Lung (tissue), 12 donors: ENCODE data around the gene POLR1D. TPM values are rescaled to one million over a fixed set of nuclear protein-coding genes. Genes with fewer than 3 reads are reported as not detected.

Experiments
- ATAC-seq: fragments of 200-7000 bp; cut with Tn5 transposase; one replicate; pipeline ENCODE4 v1.9.1; 2020; ENCODE audit warnings: moderate number of reproducible peaks; ENCODE audit not compliant: insufficient read depth, low FRiP score
- DNase-seq, 3 donors: peaks; one replicate each; pipeline ENCODE4 v3.0.0-alpha.2; 2013 to 2017
- H3K27ac ChIP-seq, 2 donors: one replicate each; pipeline ENCODE4 v1.5.1; 2013; ENCODE audit warnings: mild to moderate bottlenecking in 2 of 2, moderate library complexity in 2 of 2, control low read depth in 1 of 2, inconsistent platforms in 1 of 2, low read depth in 1 of 2, low read length in 1 of 2
- H3K27me3 ChIP-seq, 3 donors: one replicate each; pipeline ENCODE4 v1.5.1; 2013; ENCODE audit warnings: low read length in 2 of 3; ENCODE audit not compliant: control insufficient read depth in 3 of 3, insufficient read depth in 3 of 3
- H3K36me3 ChIP-seq, 4 donors: one replicate each; pipeline ENCODE4 v1.5.1; 2013; ENCODE audit warnings: low read length in 4 of 4, mild to moderate bottlenecking in 1 of 4, moderate library complexity in 1 of 4; ENCODE audit not compliant: control insufficient read depth in 4 of 4, insufficient read depth in 4 of 4
- H3K4me1 ChIP-seq, 5 donors: one replicate each; pipeline ENCODE4 v1.5.1; 2013; ENCODE audit warnings: low read length in 5 of 5, mild to moderate bottlenecking in 2 of 5, moderate library complexity in 1 of 5; ENCODE audit not compliant: control insufficient read depth in 5 of 5, insufficient read depth in 5 of 5
- H3K4me3 ChIP-seq: one replicate; pipeline ENCODE4 v1.5.1; 2013; ENCODE audit warnings: mild to moderate bottlenecking, control low read depth, moderate library complexity
- H3K9ac ChIP-seq, 2 donors: one replicate each; pipeline ENCODE4 v1.5.1; 2013; ENCODE audit warnings: low read length in 2 of 2, control low read depth in 1 of 2; ENCODE audit not compliant: insufficient read depth in 1 of 2
- H3K9me3 ChIP-seq, 4 donors: one replicate each; pipeline ENCODE4 v1.5.1; 2013; ENCODE audit warnings: low read length in 3 of 4, mild to moderate bottlenecking in 1 of 4, moderate library complexity in 1 of 4; ENCODE audit not compliant: control insufficient read depth in 4 of 4, insufficient read depth in 3 of 4
- WGBS, 2 donors: extraction: QIAGEN DNeasy Blood & Tissue Kit; methylation state at CpG; one replicate each; pipeline ENCODE4 v1.1.7; 2013; 5-methylcytosine and 5-hydroxymethylcytosine counted together
- polyA plus RNA-seq, 2 donors: library from polyadenylated mRNA; stranded (reverse); fragments of 200-250 nt; gene quantifications; one replicate each; pipeline ENCODE4 v1.2.1, GENCODE V29; 2013
- total RNA-seq, 2 donors: library from RNA; depleted of rRNA in 1 of 2; stranded (reverse); fragments of >200 nt in 1 of 2; gene quantifications; one replicate each; pipeline ENCODE4 v1.2.1, GENCODE V29; 2014 to 2021
- TF ChIP-seq, protein P1 (sequence below): IDR thresholded peaks from 2 replicates; pipeline ENCODE4 v1.5.1; 2012; ENCODE audit warnings: mild to moderate bottlenecking; ENCODE audit errors: control extremely low read depth, extremely low read depth
- donor health status: control.
- donor health status: control.
- donor health status: Bipolar disorder and iron deficiency.
- donor health status: healthy.
- donor health status: DM: yes; HTN: yes; CAD: no.

POLR1D gene
- total and polyA plus RNA-seq, 4 donors = 93.8 to 132 (median 104) TPM

GRCh38 chr13:27631156-27631555, 9.5 kb downstream of the POLR1D start:
- no peak overlapping the region for H3K4me3 ChIP-seq
- TF ChIP-seq, protein P1, sequence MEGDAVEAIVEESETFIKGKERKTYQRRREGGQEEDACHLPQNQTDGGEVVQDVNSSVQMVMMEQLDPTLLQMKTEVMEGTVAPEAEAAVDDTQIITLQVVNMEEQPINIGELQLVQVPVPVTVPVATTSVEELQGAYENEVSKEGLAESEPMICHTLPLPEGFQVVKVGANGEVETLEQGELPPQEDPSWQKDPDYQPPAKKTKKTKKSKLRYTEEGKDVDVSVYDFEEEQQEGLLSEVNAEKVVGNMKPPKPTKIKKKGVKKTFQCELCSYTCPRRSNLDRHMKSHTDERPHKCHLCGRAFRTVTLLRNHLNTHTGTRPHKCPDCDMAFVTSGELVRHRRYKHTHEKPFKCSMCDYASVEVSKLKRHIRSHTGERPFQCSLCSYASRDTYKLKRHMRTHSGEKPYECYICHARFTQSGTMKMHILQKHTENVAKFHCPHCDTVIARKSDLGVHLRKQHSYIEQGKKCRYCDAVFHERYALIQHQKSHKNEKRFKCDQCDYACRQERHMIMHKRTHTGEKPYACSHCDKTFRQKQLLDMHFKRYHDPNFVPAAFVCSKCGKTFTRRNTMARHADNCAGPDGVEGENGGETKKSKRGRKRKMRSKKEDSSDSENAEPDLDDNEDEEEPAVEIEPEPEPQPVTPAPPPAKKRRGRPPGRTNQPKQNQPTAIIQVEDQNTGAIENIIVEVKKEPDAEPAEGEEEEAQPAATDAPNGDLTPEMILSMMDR = no peak
- DNase-seq = no peak
- no peak overlapping the region for H3K27ac ChIP-seq
- no peaks in the 10 kb centered on the region for H3K27me3 ChIP-seq
- H3K9ac ChIP-seq = no peak overlapping the region
- no peaks in the 10 kb centered on the region for H3K9me3 ChIP-seq
- H3K4me1 ChIP-seq = peaks cover 0 to 10% (median 0%) of the 10 kb centered on the region in 5 donors
- no peak for ATAC-seq
- 84 to 93% methylated on average over 4 of the region's 4 CpGs for WGBS, 2 donors
- peaks cover 3 to 7% (median 5%) of the 10 kb centered on the region in 4 donors for H3K36me3 ChIP-seq

GRCh38 chr13:27631665-27632064, 10.0 kb downstream of the POLR1D start:
- H3K4me1 ChIP-seq = peaks cover 0 to 12% (median 4%) of the 10 kb centered on the region in 5 donors
- no peak overlapping the region for H3K4me3 ChIP-seq
- H3K27ac ChIP-seq = no peak overlapping the region
- no peak overlapping the region for H3K9ac ChIP-seq
- ATAC-seq (no peak), DNase-seq (no peak)
- H3K9me3 ChIP-seq = no peaks in the 10 kb centered on the region
- peaks cover 0 to 7% (median 5%) of the 10 kb centered on the region in 4 donors for H3K36me3 ChIP-seq
- TF ChIP-seq, protein P1 = no peak
- 69 to 98% methylated on average over 2 of the region's 2 CpGs for WGBS, 2 donors
- H3K27me3 ChIP-seq = no peaks in the 10 kb centered on the region

DNA sequence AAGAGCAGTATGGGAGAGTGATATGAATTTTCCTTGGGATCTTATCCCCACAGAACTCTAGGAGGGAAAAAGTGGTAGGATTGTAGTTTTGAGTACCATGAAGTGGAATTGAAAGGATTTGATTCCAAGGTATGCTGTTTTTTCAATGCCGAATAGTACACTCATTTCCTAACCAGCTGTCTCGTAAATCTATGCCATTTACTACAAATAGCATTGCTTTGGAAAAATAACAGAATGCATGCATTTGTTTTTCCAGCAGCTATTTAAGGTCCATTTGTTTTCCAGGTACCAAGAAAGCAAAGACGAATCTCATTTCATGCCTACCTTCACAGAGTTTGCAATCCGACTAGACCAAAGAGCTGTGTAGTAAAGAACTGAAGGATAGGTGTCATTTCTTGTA, 10.5 kb downstream of the POLR1D start:
- Histone ChIP-seq H3K36me3 (peaks cover 0 to 7% (median 5%) of the 10 kb centered on the region in 4 donors), H3K27ac (no peak overlapping the region), H3K4me3 (no peak overlapping the region), H3K9ac (no peak overlapping the region), H3K4me1 (peaks cover 0 to 13% (median 9%) of the 10 kb centered on the region in 5 donors), H3K27me3 (no peaks in the 10 kb centered on the region), H3K9me3 (no peaks in the 10 kb centered on the region)
- DNase-seq (no peak), ATAC-seq (no peak)
- TF ChIP-seq, protein P1 = no peak
- 93 to 96% methylated on average over 4 of the region's 4 CpGs for WGBS, 2 donors

GRCh38 chr13:27632648-27633047, 11.0 kb downstream of the POLR1D start:
- DNase-seq = no peak

More at GRCh38 chr13:27632648-27633047, 11.0 kb downstream of the POLR1D start:
- TF ChIP-seq, protein P1 = no peak
- Histone ChIP-seq H3K36me3 (peaks cover 0 to 7% (median 5%) of the 10 kb centered on the region in 4 donors), H3K4me3 (no peak overlapping the region), H3K27me3 (no peaks in the 10 kb centered on the region), H3K9me3 (no peaks in the 10 kb centered on the region), H3K9ac (no peak overlapping the region), H3K27ac (no peak overlapping the region), H3K4me1 (peaks cover 0 to 13% (median 10%) of the 10 kb centered on the region in 5 donors)
- 75 to 83% methylated on average over 1 of the region's 1 CpG for WGBS, 2 donors
- no peak for ATAC-seq
